Measurements from ENCODE around the gene CLCNKA.

CLCNKA gene

DNA sequence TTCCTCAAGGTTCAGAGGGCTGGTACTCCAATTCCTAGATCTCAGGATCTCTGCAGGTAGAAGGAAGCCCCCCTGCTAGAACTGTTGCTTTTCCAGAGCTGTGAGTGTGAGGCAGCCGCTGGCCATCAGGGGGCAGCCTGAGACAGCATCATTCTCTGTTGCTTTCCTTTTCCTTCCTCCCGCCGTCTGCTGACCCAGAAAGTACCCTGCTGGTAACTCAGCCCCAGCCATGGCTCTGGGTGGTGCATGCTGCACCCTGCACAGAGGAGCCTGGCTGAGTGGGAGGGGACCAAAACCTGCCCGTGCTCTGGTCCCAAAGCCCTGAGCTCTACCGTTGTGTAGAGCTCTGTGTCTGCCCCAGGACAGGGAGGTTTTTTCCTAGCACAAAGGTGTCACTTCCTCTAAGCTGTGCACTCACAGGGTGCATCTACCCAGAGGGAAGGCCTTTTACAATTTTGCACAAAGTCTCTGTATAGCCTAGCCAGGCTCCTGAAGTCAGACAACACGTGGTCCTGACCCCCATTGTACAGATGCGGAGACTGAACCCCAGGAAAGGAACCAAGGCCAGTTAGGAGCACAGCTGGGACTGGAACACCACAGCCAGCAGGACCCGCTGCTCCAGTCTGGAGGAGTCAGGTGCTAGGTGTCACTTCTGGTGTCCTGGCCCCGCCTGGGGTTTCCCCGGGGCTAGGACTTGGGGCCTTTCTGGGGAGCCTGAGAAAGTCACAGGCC, 57.3 kb downstream of the CLCNKA start:
- DNase-seq: peak; percentile 72

DNA sequence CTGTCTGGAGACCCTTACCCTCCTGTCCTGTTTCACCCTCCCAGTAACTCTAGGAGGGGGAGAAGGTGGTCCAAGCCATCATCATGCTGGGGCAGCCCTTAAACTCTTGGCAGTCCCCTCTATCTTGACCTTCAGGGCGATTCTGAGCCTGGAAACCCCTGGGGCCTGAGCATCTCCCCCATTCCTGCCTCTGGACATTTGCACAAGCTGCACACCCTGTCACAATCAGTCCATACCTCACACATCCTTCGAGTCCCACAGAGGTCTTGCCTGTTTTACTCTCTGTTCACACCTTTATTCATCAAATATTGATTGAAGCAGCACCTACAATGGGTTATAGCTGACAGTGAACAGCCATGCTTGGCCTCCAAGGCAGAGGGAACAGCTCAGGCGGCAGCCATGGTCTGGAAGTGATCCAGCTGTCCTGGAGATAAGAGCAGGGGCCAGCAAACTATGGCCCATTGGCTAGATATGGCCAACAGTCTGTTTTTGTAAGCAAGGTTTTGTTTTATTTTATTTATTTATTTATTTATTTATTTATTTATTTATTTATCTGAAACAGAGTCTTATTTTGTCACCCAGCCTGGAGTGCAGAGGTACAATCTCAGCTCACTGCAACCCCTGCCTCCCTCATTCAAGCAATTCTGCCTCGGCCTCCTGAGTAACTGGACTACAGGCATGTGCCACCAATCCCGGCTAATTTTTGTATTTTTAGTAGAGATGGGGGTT, 58.8 kb downstream of the CLCNKA start:
- DNase-seq: no peak

DNA sequence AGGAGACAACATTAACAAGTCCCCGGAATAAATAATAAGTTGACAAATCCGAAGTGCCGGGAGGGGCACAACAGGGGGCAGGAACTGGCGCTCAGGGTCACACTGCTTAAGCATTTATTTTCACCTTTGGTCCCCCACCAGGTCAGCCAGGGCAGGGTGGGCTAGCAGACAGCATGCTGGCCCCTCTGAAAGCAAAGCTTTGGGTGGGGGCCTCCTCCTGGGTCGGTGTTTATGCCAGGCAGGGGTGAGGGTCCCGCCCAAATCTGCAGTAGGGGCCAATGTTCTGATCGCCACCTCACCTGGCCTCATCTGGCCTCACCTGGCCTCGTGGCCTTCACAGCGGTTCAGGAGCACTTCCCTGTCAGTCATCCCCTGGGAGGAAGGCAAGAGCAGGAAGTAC, 59.8 kb downstream of the CLCNKA start:
- DNase-seq: no peak

DNA sequence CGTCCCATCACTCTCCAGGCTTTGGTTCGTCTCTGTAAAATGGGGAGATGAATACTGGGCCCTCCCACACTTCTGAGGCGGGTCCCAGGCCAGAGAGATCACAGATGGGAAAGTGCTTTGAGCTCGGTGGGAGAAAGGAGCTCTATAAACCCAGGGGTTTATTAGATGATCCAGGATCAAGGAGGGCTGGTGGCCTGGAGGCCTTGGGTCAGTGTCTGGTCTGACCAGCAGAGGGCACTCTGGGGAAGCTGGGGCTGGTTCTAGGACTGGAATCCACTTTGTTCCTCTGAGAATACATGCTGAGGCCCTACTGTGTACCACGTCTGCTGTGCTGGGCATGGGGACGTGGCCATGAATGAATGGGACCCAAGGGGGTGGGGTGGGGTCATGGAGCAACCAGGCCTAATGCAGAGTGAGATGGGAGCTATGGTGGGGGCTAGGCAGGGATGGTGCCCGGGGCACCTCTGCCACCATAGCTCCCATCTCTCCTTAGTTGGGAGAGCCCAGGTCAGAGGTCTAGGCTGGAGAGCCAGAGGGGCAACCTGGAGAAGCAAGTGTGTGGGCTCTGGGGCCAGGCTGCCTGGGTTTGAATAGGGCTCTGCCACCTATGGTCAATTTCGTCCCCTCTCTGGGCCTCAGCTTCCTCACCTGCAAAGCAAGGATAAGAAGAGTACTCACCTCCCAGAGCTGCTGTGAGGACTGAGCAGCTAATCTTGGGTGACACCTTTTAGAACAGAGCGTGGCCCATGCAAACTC, 60.6 kb downstream of the CLCNKA start:
- DNase-seq: peak; percentile 62

DNA sequence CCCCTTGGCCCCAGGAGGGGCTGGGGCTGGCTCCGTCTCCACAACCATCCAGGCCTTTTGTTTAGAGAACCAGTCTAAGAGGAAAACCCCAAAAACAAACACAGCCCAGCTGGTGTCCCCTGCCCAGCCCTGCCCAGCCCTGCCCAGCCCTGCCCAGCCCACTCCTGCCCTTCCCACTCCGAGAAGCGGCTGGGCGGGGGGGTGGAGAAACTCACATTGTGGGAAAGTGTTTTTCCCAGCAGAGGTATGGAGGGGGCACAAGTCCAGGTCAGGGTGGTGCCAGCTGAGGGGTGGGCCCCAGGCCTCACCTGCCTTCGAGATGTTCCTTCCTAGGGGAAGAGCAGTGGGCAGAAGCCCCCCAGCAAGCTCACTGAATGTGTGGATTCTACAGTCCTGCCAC, 61.6 kb downstream of the CLCNKA start:
- no peak for DNase-seq
